ENCODE results near the gene LARP4B. TPM values are rescaled to one million over a fixed set of nuclear protein-coding genes. Genes with fewer than 3 reads are reported as not detected.

The LARP4B gene
- total and polyA plus RNA-seq, 4 donors = 5.5 to 20.4 (median 12.1) TPM

DNA sequence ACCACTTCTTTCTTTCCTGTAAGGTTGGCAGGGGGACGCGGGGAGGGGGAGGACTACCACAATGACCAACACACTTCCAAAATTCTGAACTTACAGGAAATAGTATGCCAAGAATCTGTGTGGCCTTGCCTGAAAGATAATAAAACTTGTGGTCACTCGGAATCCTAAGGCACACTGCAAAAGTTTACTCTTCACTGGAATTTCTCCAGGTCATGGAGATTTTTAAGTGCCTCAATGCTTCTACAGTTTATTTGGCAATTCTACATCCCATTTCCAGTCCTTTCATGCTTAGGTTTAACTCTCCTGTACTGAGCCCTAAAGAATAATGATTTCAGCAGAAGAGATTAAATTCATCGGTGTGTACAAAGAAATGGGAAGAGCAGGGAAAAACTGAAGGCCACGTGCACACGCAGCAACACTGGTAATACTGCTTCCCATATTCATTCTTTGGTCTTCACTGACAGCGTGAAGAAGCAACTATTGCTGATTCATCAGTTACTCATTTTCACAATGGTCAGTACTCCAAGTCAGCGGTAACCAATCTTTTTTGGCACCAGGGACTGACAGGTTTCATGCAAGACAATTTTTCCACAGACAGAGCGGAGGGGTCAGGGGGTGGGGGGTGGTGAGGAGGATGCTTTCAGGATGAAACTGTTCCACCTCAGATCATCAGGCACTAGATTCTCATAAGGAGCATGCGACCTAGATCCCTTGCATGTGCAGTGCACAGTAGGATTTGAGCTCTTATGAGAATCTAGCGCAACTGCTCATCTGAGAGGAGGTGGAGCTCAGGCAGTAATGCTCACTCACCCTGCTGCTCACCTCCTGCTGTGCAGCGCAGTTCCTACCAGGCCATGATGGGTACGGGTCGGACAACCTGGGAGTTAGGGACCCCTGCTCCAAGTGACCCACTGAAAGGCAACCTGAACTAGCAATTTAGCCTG, 9.8 kb downstream of the LARP4B start:
- 86% methylated on average over 14 of the region's 14 CpGs for WGBS
- Histone ChIP-seq H3K36me3 (ENCODE audit: control insufficient read depth in 4 of 4, insufficient read depth in 3 of 4, low read depth in 1 of 4, low read length in 3 of 4) (peaks cover 0 to 5% (median under 1%) of the 10 kb centered on the region in 4 donors), H3K9ac (ENCODE audit: low read depth in 1 of 2, low read length in 2 of 2) (no peak overlapping the region), H3K4me1 (ENCODE audit: control insufficient read depth in 4 of 4, insufficient read depth in 4 of 4, low read length in 3 of 4) (peaks cover 0 to 4% (median 3%) of the 10 kb centered on the region in 4 donors), H3K4me3 (ENCODE audit: low read depth in 1 of 3, low read length in 3 of 3) (no peak overlapping the region), H3K27ac (ENCODE audit: low read depth in 1 of 2, low read length in 2 of 2) (no peak overlapping the region), H3K27me3 (ENCODE audit: control insufficient read depth in 4 of 4, insufficient read depth in 4 of 4, low read length in 3 of 4) (no peaks in the 10 kb centered on the region), H3K9me3 (ENCODE audit: control insufficient read depth in 4 of 4, low read length in 3 of 4) (no peaks in the 10 kb centered on the region)
- TF ChIP-seq, protein P1, sequence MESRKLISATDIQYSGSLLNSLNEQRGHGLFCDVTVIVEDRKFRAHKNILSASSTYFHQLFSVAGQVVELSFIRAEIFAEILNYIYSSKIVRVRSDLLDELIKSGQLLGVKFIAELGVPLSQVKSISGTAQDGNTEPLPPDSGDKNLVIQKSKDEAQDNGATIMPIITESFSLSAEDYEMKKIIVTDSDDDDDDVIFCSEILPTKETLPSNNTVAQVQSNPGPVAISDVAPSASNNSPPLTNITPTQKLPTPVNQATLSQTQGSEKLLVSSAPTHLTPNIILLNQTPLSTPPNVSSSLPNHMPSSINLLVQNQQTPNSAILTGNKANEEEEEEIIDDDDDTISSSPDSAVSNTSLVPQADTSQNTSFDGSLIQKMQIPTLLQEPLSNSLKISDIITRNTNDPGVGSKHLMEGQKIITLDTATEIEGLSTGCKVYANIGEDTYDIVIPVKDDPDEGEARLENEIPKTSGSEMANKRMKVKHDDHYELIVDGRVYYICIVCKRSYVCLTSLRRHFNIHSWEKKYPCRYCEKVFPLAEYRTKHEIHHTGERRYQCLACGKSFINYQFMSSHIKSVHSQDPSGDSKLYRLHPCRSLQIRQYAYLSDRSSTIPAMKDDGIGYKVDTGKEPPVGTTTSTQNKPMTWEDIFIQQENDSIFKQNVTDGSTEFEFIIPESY (IDR thresholded peaks at IDR 0.05) = no peak
- no peak for TF ChIP-seq GABPA (IDR thresholded peaks at IDR 0.05 in 1 of 2, conservative IDR thresholded peaks at IDR 0.05 in 1 of 2)
- no peak for TF ChIP-seq NR2F2 (IDR thresholded peaks at IDR 0.05)
- TF ChIP-seq FOXA2 (IDR thresholded peaks at IDR 0.05) = no peak
- TF ChIP-seq FOXA1 (IDR thresholded peaks at IDR 0.05) = no peak
- TF ChIP-seq RAD21 (IDR thresholded peaks at IDR 0.05) = no peak
- TF ChIP-seq, protein P2, sequence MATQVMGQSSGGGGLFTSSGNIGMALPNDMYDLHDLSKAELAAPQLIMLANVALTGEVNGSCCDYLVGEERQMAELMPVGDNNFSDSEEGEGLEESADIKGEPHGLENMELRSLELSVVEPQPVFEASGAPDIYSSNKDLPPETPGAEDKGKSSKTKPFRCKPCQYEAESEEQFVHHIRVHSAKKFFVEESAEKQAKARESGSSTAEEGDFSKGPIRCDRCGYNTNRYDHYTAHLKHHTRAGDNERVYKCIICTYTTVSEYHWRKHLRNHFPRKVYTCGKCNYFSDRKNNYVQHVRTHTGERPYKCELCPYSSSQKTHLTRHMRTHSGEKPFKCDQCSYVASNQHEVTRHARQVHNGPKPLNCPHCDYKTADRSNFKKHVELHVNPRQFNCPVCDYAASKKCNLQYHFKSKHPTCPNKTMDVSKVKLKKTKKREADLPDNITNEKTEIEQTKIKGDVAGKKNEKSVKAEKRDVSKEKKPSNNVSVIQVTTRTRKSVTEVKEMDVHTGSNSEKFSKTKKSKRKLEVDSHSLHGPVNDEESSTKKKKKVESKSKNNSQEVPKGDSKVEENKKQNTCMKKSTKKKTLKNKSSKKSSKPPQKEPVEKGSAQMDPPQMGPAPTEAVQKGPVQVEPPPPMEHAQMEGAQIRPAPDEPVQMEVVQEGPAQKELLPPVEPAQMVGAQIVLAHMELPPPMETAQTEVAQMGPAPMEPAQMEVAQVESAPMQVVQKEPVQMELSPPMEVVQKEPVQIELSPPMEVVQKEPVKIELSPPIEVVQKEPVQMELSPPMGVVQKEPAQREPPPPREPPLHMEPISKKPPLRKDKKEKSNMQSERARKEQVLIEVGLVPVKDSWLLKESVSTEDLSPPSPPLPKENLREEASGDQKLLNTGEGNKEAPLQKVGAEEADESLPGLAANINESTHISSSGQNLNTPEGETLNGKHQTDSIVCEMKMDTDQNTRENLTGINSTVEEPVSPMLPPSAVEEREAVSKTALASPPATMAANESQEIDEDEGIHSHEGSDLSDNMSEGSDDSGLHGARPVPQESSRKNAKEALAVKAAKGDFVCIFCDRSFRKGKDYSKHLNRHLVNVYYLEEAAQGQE (IDR thresholded peaks at IDR 0.05) = no peak
- TF ChIP-seq, protein P3, sequence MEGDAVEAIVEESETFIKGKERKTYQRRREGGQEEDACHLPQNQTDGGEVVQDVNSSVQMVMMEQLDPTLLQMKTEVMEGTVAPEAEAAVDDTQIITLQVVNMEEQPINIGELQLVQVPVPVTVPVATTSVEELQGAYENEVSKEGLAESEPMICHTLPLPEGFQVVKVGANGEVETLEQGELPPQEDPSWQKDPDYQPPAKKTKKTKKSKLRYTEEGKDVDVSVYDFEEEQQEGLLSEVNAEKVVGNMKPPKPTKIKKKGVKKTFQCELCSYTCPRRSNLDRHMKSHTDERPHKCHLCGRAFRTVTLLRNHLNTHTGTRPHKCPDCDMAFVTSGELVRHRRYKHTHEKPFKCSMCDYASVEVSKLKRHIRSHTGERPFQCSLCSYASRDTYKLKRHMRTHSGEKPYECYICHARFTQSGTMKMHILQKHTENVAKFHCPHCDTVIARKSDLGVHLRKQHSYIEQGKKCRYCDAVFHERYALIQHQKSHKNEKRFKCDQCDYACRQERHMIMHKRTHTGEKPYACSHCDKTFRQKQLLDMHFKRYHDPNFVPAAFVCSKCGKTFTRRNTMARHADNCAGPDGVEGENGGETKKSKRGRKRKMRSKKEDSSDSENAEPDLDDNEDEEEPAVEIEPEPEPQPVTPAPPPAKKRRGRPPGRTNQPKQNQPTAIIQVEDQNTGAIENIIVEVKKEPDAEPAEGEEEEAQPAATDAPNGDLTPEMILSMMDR (IDR thresholded peaks at IDR 0.05; ENCODE audit: low read depth, low read length, missing input control) = no peak
- TF ChIP-seq YY1 (IDR thresholded peaks at IDR 0.05) = no peak
- no peak for TF ChIP-seq ATF3 (IDR thresholded peaks at IDR 0.05)
- TF ChIP-seq, protein P4, sequence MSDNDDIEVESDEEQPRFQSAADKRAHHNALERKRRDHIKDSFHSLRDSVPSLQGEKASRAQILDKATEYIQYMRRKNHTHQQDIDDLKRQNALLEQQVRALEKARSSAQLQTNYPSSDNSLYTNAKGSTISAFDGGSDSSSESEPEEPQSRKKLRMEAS (IDR thresholded peaks at IDR 0.05) = no peak
- no peak for DNase-seq (ENCODE audit: low spot score)

- peaks cover 0 to 4% (median 2%) of the 10 kb centered on the region in 4 donors for H3K4me1 ChIP-seq (ENCODE audit: control insufficient read depth in 4 of 4, insufficient read depth in 4 of 4, low read length in 3 of 4)
- H3K9ac ChIP-seq (ENCODE audit: low read depth in 1 of 2, low read length in 2 of 2) = no peak overlapping the region
- peaks cover 0 to 5% (median under 1%) of the 10 kb centered on the region in 4 donors for H3K36me3 ChIP-seq (ENCODE audit: control insufficient read depth in 4 of 4, insufficient read depth in 3 of 4, low read depth in 1 of 4, low read length in 3 of 4)
- no peaks in the 10 kb centered on the region for H3K9me3 ChIP-seq (ENCODE audit: control insufficient read depth in 4 of 4, low read length in 3 of 4)
- no peak for DNase-seq (ENCODE audit: low spot score)
- H3K4me3 ChIP-seq (ENCODE audit: low read depth in 1 of 3, low read length in 3 of 3) = no peak overlapping the region
- no peak overlapping the region for H3K27ac ChIP-seq (ENCODE audit: low read depth in 1 of 2, low read length in 2 of 2)
- 94% methylated on average over 3 of the region's 3 CpGs for WGBS
- H3K27me3 ChIP-seq (ENCODE audit: control insufficient read depth in 4 of 4, insufficient read depth in 4 of 4, low read length in 3 of 4) = no peaks in the 10 kb centered on the region
- TF ChIP-seq RXRA (IDR thresholded peaks at IDR 0.05) (no peak), SP1 (IDR thresholded peaks at IDR 0.05) (no peak), ATF3 (IDR thresholded peaks at IDR 0.05) (no peak), EGR1 (IDR thresholded peaks at IDR 0.05; ENCODE audit: low read depth in 2 of 2) (no peak), HNF4G (IDR thresholded peaks at IDR 0.05) (no peak), TAF1 (conservative IDR thresholded peaks at IDR 0.05) (no peak), HNF4A (conservative IDR thresholded peaks at IDR 0.05) (no peak), RAD21 (IDR thresholded peaks at IDR 0.05) (no peak), FOXA1 (IDR thresholded peaks at IDR 0.05) (no peak), FOXA2 (IDR thresholded peaks at IDR 0.05) (no peak)
- TF ChIP-seq, protein P4 (IDR thresholded peaks at IDR 0.05) = no peak
- TF ChIP-seq, protein P1 (IDR thresholded peaks at IDR 0.05) = no peak
Observed at GRCh38 chr10:920450-920849, 11.1 kb downstream of the LARP4B start.
